Left hindlimb (tissue), 1 donor: ENCODE data around the gene GANC.
"Not testable (repeated sequence)": the region's sequence is repeated elsewhere in the genome, so short reads cannot be mapped to it uniquely, and the experiment has no call there.

ENCODE experiments used
- DNase-seq: peaks from one replicate; pipeline ENCODE4 v3.0.0-alpha.2; 2018

The GANC gene

GRCh38 chr15:42272939-42273899 is at the start of gene GANC, which contains the start of gene TMEM87A:
GANC (plus strand) TSS chr15:42273201; CDS start chr15:42274482, 1,281 bp downstream.
TMEM87A (minus strand) TSS chr15:42273433; CDS start chr15:42273398, 35 bp downstream.
- peak; percentile 99 for DNase-seq

- DNase-seq: no peak
Measured at GRCh38 chr15:42226648-42227047, 46.4 kb upstream of the GANC start.

- no peak for DNase-seq
Measured at GRCh38 chr15:42228036-42228435, 45.0 kb upstream of the GANC start.

- not testable (repeated sequence) for DNase-seq
Measured at GRCh38 chr15:42228981-42229380, 44.0 kb upstream of the GANC start.

GRCh38 chr15:42231088-42231487 is 41.9 kb upstream of the GANC start:
- no peak for DNase-seq

- DNase-seq: no peak
Measured at GRCh38 chr15:42232606-42233005, 40.4 kb upstream of the GANC start.

- no peak for DNase-seq
Measured at GRCh38 chr15:42233107-42233506, 39.9 kb upstream of the GANC start.

GRCh38 chr15:42239528-42240182 is 33.3 kb upstream of the GANC start:
- DNase-seq: no peak

- DNase-seq: no peak
Measured at GRCh38 chr15:42240823-42241222, 32.2 kb upstream of the GANC start.

- DNase-seq: no peak
Measured at GRCh38 chr15:42253300-42253699, 19.7 kb upstream of the GANC start.

GRCh38 chr15:42264795-42265194 is 8.2 kb upstream of the GANC start:
- DNase-seq: no peak

- no peak for DNase-seq
Measured at GRCh38 chr15:42267286-42267685, 5.7 kb upstream of the GANC start.

GRCh38 chr15:42270551-42270950 is 2.5 kb upstream of the GANC start:
- DNase-seq: no peak

GRCh38 chr15:42270996-42271395 is 2.0 kb upstream of the GANC start:
- DNase-seq: no peak

- peak; percentile 64 for DNase-seq
Measured at GRCh38 chr15:42273900-42274701, 1.1 kb downstream of the GANC start.

- DNase-seq: no peak
Measured at GRCh38 chr15:42274702-42274989, 1.6 kb downstream of the GANC start.

GRCh38 chr15:42275780-42276391 is 2.9 kb downstream of the GANC start:
- no peak for DNase-seq

- no peak for DNase-seq
Measured at GRCh38 chr15:42276762-42277161, 3.8 kb downstream of the GANC start.

- DNase-seq: no peak
Measured at GRCh38 chr15:42279234-42279723, 6.3 kb downstream of the GANC start.

- DNase-seq: no peak
Measured at GRCh38 chr15:42282344-42282743, 9.3 kb downstream of the GANC start.

GRCh38 chr15:42282926-42283325 is 9.9 kb downstream of the GANC start:
- no peak for DNase-seq

GRCh38 chr15:42283671-42284070 is 10.7 kb downstream of the GANC start:
- DNase-seq: no peak

GRCh38 chr15:42284551-42284950 is 11.6 kb downstream of the GANC start:
- DNase-seq: no peak
